HPDE6-E6E7 (cell line): ENCODE data around the gene VAV3.
"Not testable (repeated sequence)": the region's sequence is repeated elsewhere in the genome, so short reads cannot be mapped to it uniquely, and the experiment has no call there.

Source experiments
- DNase-seq: peaks from one replicate; pipeline ENCODE4 v3.0.0; 2011; ENCODE audit warnings: missing footprints; ENCODE audit errors: extremely low spot score

The VAV3 gene

DNA sequence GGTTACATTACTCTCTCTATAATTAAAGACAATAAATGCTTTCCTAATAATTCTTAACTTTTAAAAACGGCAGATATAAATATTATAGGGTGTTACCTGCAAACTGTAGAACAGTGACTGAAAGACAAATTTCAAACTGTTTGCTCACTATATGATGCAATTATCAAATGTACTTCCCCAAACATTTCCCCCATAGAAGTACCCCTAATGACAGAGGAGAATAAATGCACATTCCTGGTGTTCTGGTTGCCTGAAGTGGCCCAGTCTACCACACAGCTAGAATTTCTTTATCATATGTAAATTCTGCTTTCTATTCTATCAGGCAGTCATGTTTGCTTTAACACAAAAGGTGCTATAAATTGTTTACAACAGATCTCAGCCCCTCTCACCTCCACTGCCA, 70.4 kb downstream of the VAV3 start:
- DNase-seq: no peak

DNA sequence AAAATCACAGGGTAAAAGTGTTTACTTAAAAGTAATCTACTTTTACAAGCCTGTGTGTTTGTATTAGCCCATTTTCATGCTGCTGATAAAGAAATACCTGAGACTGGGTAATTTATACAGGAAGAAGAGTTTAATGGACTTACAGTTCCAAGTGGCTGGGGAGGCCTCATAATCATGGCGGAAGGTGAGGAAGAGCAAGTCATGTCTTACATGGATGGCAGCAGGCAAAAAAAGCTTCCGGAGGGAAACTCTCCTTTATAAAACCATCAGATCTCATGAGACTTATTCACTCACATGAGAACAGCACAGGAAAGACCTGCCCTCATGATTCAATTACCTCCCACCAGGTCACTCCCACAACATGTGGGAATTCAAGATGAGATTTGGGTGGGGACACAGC, 71.6 kb downstream of the VAV3 start:
- not testable (repeated sequence) for DNase-seq

DNA sequence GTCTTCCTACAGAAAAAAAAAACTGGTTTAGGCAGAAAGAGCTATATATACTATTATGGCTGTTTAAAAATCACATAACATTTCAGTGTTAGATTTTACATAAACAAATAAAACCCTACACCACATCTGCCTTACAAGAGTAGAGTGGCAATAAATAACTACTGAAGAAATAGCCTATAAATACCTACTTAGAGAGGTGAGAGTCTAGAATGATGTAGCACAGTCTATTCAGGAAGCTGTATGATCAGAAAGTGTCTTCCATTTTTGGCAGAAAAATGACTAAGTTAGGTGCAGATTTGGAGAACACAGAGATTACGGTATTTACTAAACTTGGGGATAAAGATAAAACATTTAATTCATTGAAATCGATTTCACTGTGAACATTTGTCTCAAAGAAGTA, 75.5 kb downstream of the VAV3 start:
- no peak for DNase-seq

DNA sequence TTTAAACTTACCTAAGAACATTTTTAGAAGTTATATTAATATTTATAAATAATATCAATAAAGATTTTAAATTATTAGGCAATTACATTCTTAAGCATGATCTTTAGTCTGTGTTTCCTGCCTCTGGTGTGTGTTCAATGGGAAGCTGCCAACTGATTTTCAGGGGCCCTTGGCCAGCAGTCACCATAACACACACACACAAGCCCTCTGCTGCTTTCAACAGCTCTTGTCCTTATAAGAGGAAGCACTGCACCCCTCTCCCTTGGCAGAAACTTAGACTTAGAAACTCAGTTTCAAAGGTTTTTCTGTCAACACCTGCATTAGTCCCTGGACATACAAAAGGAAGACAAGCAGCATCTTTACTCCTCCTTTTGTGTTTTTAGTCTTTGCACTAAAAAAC, 81.4 kb downstream of the VAV3 start:
- no peak for DNase-seq

DNA sequence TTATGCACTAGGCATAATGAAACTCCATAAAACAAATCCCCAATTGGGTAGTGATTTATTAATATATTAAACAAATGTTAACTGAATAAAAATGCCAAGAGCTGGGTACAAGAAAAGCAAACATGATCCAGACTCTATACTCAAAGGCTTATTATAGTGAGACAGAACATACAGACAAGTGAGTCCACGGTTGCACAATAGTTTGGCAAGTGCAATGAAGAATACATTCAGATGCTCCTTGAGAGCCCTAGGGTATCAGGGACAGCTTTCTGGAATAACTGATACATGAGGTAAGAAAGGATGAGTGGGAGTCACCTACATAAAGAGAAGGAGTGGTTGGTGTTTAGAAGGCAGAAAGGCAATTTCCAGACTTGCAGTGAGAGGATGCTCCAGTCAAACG, 85.1 kb downstream of the VAV3 start:
- DNase-seq: no peak

DNA sequence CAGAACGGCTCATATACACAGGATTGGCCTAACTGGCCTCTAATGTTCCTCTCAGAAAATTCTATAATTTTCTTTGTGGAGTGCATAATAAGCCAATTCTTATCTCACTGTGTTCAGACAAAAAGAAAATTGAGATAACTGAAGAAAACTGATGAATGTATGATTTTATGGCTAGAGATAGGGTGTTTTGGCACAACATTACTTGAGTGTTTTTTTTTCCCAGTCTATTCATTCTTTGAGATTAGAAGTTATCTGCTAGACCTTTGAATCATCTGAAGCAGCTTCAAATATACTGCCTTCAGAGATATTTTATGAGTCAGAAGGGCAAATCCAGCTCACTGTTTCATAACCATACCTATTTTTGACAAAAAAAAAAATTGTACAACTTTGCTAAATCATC, 85.6 kb downstream of the VAV3 start:
- no peak for DNase-seq

DNA sequence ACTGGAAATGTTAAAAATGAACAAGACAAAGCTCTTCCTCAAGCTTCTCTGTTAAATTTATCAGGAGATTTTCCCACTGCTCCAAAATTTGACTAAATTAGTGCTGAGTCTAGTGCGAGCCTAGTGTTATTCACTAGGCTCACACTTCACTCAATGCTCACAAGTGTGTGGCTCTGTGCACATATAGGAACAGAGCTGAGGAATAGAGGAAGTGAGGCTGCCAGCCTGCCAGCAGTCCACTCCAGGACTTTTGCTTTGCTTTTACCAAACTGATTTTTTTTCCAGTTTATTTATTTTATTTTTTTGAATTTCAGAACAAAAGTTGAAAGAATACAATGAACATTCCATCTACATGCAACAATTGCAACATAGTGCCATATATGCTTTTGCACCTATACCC, 87.2 kb downstream of the VAV3 start:
- no peak for DNase-seq

DNA sequence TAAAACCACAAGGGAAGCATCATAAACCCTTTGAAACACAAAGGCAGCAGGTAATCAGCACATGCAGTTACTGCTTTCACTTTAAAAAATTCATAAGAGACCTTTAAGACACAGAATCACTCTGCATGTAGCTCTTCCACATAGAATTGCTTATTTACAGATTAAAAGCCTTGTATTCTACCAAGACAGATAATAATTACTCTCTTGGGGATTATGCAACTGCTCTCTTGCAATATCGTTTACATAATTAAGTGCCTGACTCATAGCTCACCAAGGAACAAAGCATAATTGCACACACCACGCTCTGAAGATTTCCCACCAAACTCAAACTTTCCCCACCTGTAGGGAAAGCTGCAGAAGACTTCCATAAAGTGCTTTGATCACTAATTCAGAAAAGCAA, 87.9 kb downstream of the VAV3 start:
- no peak for DNase-seq

DNA sequence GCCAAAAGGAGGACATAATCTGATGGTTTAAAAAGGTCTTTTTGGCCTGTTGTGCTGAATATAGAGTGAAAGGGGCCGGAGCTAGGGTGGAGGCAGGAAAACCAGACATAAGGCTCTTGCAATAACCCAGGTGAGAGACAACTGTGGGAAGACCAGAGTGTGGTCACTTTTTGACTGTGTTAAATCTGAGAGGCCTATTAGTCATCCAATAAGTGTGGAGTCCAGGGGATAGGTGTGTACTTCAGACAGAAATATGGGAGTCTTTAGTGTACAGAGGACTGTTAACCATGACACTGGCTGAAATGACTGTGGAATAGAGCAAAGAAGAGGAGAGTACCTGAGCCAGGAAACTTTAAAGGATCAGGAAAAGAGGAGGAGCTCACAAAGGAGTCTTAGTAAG, 89.3 kb downstream of the VAV3 start:
- no peak for DNase-seq

DNA sequence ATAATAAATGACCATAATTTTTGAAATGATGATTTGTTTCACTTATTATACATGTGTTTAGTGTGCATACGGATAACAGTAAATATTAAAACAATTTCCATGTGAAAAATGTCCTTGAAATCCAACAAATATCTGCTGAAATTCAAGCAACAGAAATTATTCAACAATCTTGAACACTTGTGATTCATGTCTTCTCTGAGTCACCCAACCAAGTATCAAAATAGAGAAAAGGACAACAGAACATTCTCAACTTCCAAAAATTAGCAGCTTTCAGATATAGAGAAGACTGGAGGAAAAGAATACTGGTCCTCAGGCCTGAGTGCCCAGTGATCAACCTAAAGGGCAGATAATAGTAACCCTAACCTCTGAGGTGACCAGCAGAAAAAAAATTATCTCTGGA, 90.8 kb downstream of the VAV3 start:
- DNase-seq: no peak

DNA sequence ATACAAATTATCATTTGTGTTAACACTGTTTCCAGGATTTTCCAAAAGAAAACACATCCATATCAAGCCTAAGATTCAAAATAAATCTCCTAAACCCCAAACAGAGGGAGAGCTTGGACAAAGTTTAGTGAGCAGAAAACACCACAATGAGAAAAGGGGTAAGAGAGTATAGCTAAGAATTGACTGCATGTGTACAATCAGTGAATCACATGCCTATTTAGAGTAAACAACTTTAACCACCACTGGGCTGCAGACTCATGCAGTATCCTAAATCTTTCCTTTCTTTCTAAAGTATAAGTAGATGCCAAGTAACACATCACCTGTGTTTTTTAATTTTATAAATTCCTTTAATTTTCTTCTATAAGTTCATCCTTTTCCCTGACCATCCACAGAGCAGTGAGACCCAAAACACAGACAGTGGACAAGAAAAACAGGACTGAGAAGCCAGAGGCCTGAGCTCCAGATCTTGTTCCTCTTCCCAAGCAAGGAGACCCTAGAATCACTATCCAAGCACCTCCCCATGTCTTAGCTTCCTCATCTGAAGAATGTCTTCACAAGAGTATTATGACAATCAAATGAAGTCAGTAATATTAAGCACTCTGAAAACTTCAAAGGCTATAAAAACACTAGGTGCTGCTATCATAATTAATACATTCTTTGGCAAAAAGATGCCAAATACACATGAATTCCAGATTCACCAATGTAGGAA, 93.1 kb downstream of the VAV3 start:
- DNase-seq: no peak

DNA sequence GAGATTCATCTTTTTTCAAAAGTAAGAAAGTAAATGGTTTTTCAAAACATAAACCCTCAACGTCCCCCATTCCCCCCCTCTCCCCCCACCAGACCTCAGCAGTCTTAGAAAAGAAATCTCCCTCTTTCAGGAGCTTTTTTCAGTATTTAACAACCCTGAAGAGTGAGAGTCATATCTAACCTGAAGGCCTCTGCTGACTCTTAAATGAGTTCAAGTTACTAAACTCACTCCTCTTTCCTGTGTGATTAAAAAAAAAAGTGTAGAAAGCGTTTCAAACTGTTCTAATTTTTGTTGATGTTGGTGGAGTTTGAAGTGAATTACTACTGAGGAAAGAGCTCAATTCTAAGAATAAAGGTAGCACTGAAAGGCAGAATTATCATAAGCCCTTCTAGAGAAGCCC, 93.7 kb downstream of the VAV3 start:
- DNase-seq: no peak

DNA sequence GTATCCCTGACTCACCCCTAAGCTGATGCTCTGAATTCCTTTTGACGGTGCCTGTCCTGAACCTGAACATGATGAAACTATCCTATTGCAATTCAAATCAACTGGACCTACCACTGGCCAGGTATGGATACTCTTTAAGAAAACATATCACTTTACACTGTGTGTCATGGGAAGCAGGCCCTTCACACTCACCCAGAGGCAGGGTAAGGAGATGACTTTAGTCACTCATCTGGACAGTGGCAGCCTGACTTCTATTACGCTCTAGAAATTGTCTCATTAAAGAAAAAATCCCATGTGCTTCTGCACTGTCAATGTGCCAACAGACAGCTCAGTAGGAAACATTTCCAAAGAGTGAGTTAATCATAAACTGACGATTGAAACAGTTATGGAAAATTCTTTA, 94.3 kb downstream of the VAV3 start:
- DNase-seq: no peak

DNA sequence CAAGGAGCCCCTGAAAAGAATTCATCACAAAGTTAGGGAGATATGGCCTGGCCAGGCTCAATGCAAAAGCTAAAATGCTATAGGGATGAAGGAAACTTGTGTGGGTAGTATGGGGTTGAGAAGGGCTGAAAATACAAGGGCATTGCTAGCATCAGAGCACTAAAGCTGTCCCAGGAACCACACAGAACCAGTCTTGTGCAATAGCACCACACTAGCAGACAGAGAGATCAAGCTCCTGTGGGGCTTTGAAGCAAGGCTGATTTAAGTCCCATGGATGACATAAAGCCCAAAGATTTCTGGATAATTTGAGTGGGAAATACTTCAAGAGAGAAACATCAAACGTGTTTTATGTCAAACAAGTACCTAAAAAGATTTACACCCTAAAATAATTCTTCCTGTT, 97.1 kb downstream of the VAV3 start:
- no peak for DNase-seq

DNA sequence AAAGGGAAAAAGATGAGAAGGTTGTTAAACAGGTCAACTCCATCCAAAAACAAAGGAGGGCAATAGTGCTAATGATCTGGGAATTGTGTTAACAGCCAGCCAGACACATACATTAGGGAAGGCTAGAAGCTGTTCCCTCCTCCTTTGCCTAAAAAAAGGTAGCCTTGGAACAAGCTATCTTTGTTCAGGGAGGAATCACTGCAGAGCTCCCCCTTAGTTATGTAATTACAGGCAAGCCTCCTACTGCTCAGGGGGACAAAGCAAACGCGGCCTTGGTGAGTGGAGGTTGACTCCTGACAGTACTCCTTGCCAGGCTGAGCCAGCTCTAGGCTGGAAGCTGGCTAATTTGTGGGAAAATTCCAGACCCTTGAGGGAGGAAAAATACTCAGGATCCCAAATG, 97.6 kb downstream of the VAV3 start:
- DNase-seq: no peak

DNA sequence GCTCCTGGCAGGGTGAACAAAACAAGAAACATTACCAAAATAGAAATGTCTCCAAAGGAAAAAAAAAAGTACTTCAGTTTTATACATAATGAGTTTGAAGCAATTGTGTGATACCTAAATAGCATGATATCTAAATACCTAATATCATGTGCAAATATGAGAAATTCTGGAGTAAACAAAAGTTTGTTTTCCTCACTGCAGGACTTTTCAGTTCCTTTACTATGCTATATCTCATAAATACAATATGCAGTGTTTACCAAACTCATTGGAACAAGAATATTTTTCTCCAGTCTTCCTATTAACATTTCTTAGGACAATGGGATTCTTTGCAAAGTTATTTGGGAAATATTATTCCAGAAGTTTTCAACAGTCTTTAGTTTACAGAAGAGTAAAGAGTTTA, 98.1 kb downstream of the VAV3 start:
- DNase-seq: no peak

DNA sequence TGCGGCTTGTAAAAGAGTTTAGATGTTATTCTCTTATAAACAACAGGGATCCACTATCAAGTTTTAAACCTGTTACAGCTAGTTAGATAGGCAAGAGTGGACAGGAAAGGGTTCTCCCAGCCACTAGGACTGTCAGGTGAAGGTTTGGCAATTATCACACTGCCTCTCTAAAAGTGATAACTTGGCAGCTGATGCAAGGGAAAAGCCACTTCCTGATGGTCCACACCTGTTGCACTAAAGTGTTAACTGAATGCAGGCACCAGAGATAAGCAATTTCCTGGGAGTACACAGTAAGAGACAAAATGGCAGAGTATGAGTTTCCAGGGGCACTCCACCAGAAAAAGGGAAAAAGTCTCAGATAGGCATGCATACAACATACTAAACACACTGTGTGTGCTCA, 99.4 kb downstream of the VAV3 start:
- DNase-seq: no peak

DNA sequence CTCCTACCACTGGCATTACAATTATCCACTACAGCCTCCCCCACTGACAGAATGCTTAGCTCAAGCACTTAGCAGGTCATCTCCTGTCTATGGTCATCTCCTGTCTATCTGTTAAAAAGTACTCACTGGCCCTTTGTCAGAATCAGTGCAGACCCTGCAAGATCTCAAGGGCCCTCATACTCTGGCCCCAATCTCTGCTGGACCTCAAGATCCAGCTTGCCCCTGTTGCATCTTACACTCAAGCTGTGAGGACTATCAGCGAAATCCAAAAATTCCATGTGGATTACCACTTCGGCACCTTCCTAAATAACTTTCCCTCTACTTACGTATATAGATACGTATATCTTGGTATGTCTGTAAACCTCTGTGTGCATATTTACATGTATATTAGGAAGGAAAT, 101.6 kb downstream of the VAV3 start:
- DNase-seq: no peak

DNA sequence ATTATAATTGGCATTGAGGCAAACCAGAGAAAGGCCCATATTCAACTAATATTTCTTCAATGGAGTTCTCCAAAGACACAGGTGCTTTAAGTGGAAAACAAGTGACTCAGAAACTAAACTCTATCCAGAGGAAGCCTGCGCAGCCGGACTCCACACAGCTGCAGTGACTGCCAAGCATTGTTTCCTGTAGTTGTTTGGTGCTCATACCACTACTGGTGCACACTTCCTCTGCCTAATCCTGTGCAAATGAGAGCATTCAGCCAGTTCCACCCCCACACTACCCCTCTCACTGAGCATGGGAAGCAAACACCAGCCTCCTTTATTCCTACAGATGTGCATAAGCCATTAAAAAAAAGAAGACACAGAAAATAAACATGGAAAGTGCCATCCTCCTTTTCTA, 102.9 kb downstream of the VAV3 start:
- DNase-seq: no peak

DNA sequence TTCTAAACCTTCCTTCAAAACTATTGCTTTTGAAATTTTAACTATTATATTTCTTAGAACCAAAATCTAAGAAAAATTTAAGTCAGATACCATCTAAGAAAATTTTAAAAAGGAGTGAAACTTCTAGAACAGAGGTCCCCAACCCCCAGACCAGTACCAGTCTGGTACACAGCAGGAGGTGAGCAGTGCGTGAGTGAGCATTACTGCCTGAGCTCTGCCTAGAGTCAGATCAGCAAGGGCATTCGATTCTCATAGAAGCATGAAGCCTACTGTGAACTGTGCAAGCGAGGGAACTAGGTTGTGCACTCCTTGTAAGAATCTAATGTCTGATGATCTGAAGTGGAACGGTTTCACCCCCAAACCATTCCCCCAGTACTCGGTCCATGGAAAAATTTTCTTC, 106.7 kb downstream of the VAV3 start:
- no peak for DNase-seq

DNA sequence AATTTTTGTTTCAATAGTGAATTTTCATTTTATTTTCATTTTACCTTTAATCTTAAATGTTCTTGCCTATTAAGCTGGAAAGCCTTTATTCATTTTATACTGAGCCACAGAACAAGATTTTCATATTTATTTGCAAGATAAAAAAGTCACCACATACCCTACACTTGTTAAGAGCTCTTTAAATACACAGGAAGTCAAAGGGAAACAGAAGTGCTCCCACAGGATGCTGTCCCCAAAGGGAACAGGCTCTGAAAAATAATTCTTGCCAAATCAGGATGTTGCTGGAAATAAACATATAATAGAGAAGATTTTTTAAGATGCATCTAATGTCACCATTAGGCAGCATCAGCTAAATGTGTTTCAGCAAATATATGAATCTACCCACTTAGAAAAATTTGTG, 113.6 kb downstream of the VAV3 start:
- DNase-seq: no peak

DNA sequence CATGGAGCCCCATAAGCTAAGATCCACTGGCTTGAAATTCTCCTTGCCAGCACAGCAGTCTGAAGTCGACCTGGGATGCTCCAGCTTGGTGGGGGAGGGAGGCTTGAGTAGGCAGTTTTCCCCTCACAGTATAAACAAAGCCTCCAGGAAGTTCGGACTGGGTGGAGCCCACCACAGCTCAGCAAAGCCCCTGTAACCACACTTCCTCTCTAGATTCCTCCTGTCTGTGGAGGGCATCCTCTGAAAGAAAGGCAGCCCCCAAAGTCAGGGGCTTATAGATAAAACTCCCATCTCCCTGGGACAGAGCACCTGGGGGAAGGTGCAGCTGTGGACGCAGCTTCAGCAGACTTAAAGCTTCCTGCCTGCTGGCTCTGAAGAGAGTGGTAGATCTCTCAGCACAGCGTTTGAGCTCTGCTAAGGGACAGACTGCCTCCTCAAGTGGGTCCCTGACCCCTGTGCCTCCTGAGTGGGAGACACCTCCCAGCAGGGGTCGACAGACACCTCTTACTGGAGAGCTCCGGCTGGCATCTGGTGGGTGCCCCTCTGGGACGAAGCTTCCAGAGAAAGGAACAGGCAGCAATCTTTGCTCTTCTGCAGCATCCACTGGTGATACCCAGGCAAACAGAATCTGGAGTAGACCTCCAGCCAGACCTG, 120.3 kb downstream of the VAV3 start:
- not testable (repeated sequence) for DNase-seq

DNA sequence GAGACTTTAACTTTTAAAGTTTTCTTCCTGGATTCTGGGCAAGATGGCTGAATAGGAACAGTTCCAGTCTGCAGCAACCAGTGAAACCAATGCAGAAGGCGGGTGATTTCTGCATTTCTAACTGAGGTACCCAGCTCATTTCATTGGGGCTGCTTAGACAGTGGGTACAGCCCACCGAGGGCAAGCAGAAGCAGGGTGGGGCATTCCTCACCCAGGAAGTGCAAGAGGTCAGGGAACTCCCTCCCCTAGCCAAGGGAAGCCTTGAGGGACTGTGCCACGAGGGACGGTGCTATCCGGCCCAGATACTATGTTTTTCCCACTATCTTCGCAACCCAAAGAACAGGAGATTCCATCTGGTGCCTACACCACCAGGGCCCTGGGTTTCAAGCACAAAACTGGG, 121.0 kb downstream of the VAV3 start:
- DNase-seq: no peak

DNA sequence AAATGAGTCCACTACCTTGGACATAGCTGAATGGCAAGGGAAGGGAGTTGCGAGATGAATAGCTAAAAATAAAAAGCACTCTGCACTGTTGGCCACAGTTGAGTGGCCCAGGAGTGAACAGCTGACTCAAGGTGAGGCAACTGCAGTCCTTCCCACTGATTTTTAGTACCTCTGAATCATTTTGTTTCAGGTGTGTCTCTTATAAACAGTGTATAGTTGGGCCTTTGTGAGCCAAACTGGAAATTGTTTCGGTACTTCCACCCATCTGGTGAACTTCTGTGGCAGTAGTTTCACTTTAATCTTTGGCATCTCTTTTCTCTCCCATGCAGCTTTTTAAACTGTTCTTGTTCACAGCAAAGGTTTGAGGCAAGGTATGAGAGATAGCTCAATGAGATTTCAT, 122.7 kb downstream of the VAV3 start:
- DNase-seq: no peak
